Panc1 (cell line): ENCODE results near the gene FAM13C. TPM values are rescaled to one million over a fixed set of nuclear protein-coding genes. Genes with fewer than 3 reads are reported as not detected.

ENCODE experiments used
- ATAC-seq: fragments of 200-7000 bp; cut with Tn5 transposase; 2 replicates; pipeline ENCODE4 v1.9.1; 2020; ENCODE audit warnings: mild to moderate bottlenecking, moderate library complexity
- BruUV-seq: library from RNA; stranded (reverse); fragments of 400-500 nt; replicated peaks from 2 replicates; lab custom pipeline; 2021; lab: Mats Ljungman, UMichigan
- CTCF ChIA-PET: fragments of 300-600 bp; sonication (Branson Sonifier 250); formaldehyde crosslinking; loops from one replicate; lab custom pipeline; 2022; ENCODE audit warnings: antibody characterized with exemption; lab: Charles Lee
- POLR2A ChIA-PET: fragments of 300-600 bp; sonication (Branson Sonifier 250); formaldehyde crosslinking; loops from one replicate; lab custom pipeline; 2022; ENCODE audit warnings: antibody characterized with exemption; lab: Charles Lee
- DNase-seq: peaks from one replicate; pipeline ENCODE4 v3.0.0-alpha.2; 2010; ENCODE audit warnings: low read depth, low spot score
- H3K27ac ChIP-seq: 2 replicates; pipeline ENCODE4 v1.5.1; 2011; ENCODE audit warnings: mild to moderate bottlenecking, low read length, inconsistent platforms
- H3K27me3 ChIP-seq: fragments of 200-500 bp; sonication (Bioruptor generic); 2 replicates; pipeline ENCODE4 v1.6.0; 2014; ENCODE audit warnings: low read length, inconsistent platforms; ENCODE audit not compliant: control insufficient read depth, insufficient read depth
- H3K36me3 ChIP-seq: fragments of 200-500 bp; sonication (Bioruptor generic); 2 replicates; pipeline ENCODE4 v1.5.1; 2014; ENCODE audit warnings: inconsistent platforms, mild to moderate bottlenecking, low read length, moderate library complexity; ENCODE audit not compliant: control insufficient read depth, insufficient read depth
- H3K4me1 ChIP-seq: 2 replicates; pipeline ENCODE4 v1.5.1; 2011; ENCODE audit warnings: inconsistent platforms, mild to moderate bottlenecking, low read length, moderate library complexity; ENCODE audit not compliant: control insufficient read depth, insufficient read depth
- H3K4me3 ChIP-seq, 2 experiments: 2 replicates each; pipeline ENCODE4 v1.5.1; 2011 to 2012; ENCODE audit warnings: low read depth in 2 of 2, low read length in 2 of 2, mild to moderate bottlenecking in 2 of 2, inconsistent platforms in 1 of 2, moderate library complexity in 1 of 2
- H3K9me3 ChIP-seq: fragments of 200-500 bp; sonication (Bioruptor generic); 2 replicates; pipeline ENCODE4 v1.5.1; 2014; ENCODE audit warnings: low read depth, mild to moderate bottlenecking, inconsistent platforms, low read length, moderate library complexity; ENCODE audit not compliant: control insufficient read depth, insufficient read depth
- POLR2AphosphoS5 ChIP-seq: IDR thresholded peaks from 2 replicates; pipeline ENCODE4 v1.6.1; 2012; ENCODE audit warnings: mild to moderate bottlenecking, low read depth, low read length, moderate library complexity
- SIN3A ChIP-seq: IDR thresholded peaks from 2 replicates; pipeline ENCODE4 v1.6.1; 2012; ENCODE audit warnings: low read depth, mild to moderate bottlenecking, low read length, moderate library complexity, borderline replicate concordance; ENCODE audit not compliant: insufficient read depth
- TCF7L2 ChIP-seq: IDR thresholded peaks from 2 replicates; pipeline ENCODE4 v1.6.1; 2011; ENCODE audit warnings: mild to moderate bottlenecking, low read depth, low read length, inconsistent platforms
- in situ Hi-C: cut with HindIII; loops from 2 replicates; pipeline ENCODE4 v1.10.0; 2016; ENCODE audit warnings: low sequenced_read_pairs, low pct_unique_long_range_greater_than_20kb
- intact Hi-C: fragments of 100-400 bp; cut with micrococcal nuclease; formaldehyde crosslinking; loops from one replicate; pipeline ENCODE4 v1.10.0; 2022; ENCODE audit not compliant: unreplicated experiment
- total RNA-seq: library from RNA; stranded (reverse); gene quantifications from one replicate; pipeline ENCODE4 v1.2.1, GENCODE V29; 2021; ENCODE audit not compliant: unreplicated experiment
- TF ChIP-seq, protein P1 (sequence below), 2 experiments: IDR thresholded peaks; 2 replicates each; pipeline ENCODE4 v1.6.1; 2011 to 2012; ENCODE audit warnings: low read depth in 2 of 2, control low read depth in 1 of 2, low read length in 1 of 2, mild to moderate bottlenecking in 1 of 2, moderate library complexity in 1 of 2; ENCODE audit not compliant: insufficient read depth in 1 of 2
- TF ChIP-seq, protein P2 (sequence below): fragments of 450-650 bp; IDR thresholded peaks from 2 replicates; pipeline ENCODE4 v1.5.1; 2017; ENCODE audit warnings: mild to moderate bottlenecking

The FAM13C gene
- total RNA-seq, 1 experiment from 2014 or later = not detected

DNA sequence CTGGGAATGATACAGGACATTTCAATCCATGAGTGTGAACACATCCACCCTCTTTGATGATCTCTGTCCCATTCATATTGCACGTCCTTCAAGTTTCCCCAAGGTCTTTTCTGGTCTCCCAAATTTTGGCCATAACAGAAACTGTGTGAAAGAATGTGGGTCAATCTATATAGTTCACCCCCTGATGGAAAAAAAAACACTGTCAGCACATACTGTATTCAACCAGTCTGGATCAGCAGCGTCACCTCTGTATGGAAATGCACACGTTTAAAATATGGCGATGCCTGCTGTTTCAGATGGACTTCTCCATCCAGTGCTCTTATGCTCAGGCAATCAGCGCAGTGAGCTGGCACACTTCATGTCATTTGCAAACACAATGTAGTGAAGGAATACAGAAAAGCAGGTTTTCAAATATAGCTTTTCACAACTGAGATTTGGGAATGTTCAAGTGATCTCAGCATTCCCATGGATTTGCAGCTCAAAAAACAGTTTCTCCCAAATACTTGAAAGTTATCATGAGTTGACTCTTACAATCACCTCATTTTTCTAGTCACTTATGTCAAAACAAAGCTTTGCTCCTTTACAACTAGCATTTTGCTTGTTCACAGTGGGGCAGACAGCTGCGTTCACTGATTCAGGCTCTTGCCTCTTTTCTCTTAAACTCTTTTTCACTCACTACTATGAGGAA is 61.1 kb downstream of the FAM13C start:
- H3K36me3 ChIP-seq = no peaks in the 10 kb centered on the region
- H3K9me3 ChIP-seq = no peaks in the 10 kb centered on the region
- H3K27ac ChIP-seq = no peak overlapping the region
- in situ Hi-C loops (no loop called here), intact Hi-C loops (no loop called here)
- no peak overlapping the region for H3K4me3 ChIP-seq
- H3K27me3 ChIP-seq = no peaks in the 10 kb centered on the region
- no peaks in the 10 kb centered on the region for H3K4me1 ChIP-seq
- ATAC-seq (no peak), DNase-seq (no peak)
- ChIA-PET CTCF (no interaction called here), POLR2A (no interaction called here)
- TF ChIP-seq POLR2AphosphoS5 = no peak
- no peak for TF ChIP-seq TCF7L2
- TF ChIP-seq, protein P1, sequence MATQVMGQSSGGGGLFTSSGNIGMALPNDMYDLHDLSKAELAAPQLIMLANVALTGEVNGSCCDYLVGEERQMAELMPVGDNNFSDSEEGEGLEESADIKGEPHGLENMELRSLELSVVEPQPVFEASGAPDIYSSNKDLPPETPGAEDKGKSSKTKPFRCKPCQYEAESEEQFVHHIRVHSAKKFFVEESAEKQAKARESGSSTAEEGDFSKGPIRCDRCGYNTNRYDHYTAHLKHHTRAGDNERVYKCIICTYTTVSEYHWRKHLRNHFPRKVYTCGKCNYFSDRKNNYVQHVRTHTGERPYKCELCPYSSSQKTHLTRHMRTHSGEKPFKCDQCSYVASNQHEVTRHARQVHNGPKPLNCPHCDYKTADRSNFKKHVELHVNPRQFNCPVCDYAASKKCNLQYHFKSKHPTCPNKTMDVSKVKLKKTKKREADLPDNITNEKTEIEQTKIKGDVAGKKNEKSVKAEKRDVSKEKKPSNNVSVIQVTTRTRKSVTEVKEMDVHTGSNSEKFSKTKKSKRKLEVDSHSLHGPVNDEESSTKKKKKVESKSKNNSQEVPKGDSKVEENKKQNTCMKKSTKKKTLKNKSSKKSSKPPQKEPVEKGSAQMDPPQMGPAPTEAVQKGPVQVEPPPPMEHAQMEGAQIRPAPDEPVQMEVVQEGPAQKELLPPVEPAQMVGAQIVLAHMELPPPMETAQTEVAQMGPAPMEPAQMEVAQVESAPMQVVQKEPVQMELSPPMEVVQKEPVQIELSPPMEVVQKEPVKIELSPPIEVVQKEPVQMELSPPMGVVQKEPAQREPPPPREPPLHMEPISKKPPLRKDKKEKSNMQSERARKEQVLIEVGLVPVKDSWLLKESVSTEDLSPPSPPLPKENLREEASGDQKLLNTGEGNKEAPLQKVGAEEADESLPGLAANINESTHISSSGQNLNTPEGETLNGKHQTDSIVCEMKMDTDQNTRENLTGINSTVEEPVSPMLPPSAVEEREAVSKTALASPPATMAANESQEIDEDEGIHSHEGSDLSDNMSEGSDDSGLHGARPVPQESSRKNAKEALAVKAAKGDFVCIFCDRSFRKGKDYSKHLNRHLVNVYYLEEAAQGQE (IDR thresholded peaks at IDR 0.05; ENCODE audit: insufficient read depth in 1 of 2, low read depth in 2 of 2, low read length in 1 of 2) = no peak
- no peak for TF ChIP-seq SIN3A
- TF ChIP-seq, protein P2, sequence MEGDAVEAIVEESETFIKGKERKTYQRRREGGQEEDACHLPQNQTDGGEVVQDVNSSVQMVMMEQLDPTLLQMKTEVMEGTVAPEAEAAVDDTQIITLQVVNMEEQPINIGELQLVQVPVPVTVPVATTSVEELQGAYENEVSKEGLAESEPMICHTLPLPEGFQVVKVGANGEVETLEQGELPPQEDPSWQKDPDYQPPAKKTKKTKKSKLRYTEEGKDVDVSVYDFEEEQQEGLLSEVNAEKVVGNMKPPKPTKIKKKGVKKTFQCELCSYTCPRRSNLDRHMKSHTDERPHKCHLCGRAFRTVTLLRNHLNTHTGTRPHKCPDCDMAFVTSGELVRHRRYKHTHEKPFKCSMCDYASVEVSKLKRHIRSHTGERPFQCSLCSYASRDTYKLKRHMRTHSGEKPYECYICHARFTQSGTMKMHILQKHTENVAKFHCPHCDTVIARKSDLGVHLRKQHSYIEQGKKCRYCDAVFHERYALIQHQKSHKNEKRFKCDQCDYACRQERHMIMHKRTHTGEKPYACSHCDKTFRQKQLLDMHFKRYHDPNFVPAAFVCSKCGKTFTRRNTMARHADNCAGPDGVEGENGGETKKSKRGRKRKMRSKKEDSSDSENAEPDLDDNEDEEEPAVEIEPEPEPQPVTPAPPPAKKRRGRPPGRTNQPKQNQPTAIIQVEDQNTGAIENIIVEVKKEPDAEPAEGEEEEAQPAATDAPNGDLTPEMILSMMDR = no peak
- BruUV-seq = no TSS peak

DNA sequence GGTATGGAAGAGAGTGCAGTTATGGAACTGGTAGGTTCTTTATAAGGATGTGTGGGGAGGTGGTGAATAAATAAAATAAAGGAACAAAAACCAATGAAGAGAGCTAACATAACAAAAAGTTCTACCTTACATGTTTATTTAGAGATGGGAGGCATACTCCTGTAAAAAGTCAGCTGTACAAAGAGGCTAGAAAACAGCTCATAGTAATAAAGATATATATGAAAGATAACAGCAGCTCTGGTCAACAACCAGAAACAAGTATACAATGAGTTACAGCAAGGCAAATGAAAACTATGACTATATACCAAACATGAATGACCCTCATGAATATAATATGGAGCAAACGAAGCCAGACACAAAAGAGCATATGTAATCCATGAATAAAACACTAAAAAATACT is 62.0 kb downstream of the FAM13C start:
- H3K27me3 ChIP-seq = no peaks in the 10 kb centered on the region
- no TSS peak for BruUV-seq
- no peak for TF ChIP-seq TCF7L2
- no peaks in the 10 kb centered on the region for H3K9me3 ChIP-seq
- CTCF ChIA-PET = no interaction called here
- H3K36me3 ChIP-seq = no peaks in the 10 kb centered on the region
- no peaks in the 10 kb centered on the region for H3K4me1 ChIP-seq
- ATAC-seq (no peak), DNase-seq (no peak)
- H3K27ac ChIP-seq = no peak overlapping the region
- H3K4me3 ChIP-seq = no peak overlapping the region
- in situ Hi-C loops (no loop called here), intact Hi-C loops (no loop called here)
- POLR2A ChIA-PET = no interaction called here

DNA sequence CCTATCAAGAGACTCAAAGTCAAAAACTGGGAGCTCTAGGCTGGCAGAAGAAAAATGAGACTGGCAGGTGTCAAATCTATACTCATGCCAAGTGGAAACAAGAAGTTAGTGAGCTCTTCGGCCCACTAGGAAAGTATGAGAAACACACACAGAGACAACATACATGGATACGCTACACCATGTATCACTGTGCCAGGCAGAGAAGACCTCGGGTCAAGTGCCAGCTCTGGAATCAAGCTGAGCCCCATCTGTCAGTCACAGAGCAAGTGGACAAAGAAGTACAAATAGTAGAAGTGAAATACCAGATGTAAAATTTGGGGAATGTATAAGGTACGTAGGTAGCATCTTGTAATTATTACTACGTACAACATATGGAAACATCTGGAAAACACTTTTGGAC is 62.4 kb downstream of the FAM13C start:
- Histone ChIP-seq H3K27ac (no peak overlapping the region), H3K27me3 (no peaks in the 10 kb centered on the region), H3K9me3 (no peaks in the 10 kb centered on the region), H3K4me1 (no peaks in the 10 kb centered on the region), H3K36me3 (no peaks in the 10 kb centered on the region), H3K4me3 (no peak overlapping the region)
- no peak for DNase-seq
- in situ Hi-C loops (no loop called here), intact Hi-C loops (no loop called here)
- ChIA-PET POLR2A (no interaction called here), CTCF (no interaction called here)
- ATAC-seq = no peak
- no peak for TF ChIP-seq POLR2AphosphoS5
- no peak for TF ChIP-seq TCF7L2
- TF ChIP-seq, protein P2 = no peak
- TF ChIP-seq, protein P1 (IDR thresholded peaks at IDR 0.05; ENCODE audit: insufficient read depth in 1 of 2, low read depth in 2 of 2, low read length in 1 of 2) = no peak
- no peak for TF ChIP-seq SIN3A
- BruUV-seq = no TSS peak
